H1 (cell line): ENCODE data around the gene UVRAG. TPM values are rescaled to one million over a fixed set of nuclear protein-coding genes. Genes with fewer than 3 reads are reported as not detected.

ENCODE experiments used
- CTCF ChIA-PET: fragments of 300-600 bp; sonication (Branson Sonifier 250); formaldehyde crosslinking; loops from one replicate; lab custom pipeline; 2021; ENCODE audit not compliant: partially characterized antibody; lab: Charles Lee
- POLR2A ChIA-PET: fragments of 300-600 bp; sonication (Branson Sonifier 250); formaldehyde crosslinking; loops from one replicate; lab custom pipeline; 2021; ENCODE audit warnings: inconsistent platforms; ENCODE audit not compliant: partially characterized antibody; lab: Charles Lee
- DNase-seq, 2 experiments: peaks; one replicate each; pipeline versions ENCODE4 v3.0.0 to v3.0.0-alpha.2; 2010 to 2022; ENCODE audit warnings: low spot score in 2 of 2, low read depth in 1 of 2, mixed read lengths in 1 of 2
- FAIRE-seq: peaks from 2 replicates; lab custom pipeline; 2011; peaks lifted over from hg19 to GRCh38; lab: Jason Lieb, UNC
- H2AFZ ChIP-seq: 2 replicates; pipeline ENCODE4 v1.8.1; 2012; ENCODE audit warnings: low read length, inconsistent platforms
- H2AK5ac ChIP-seq: 2 replicates; pipeline ENCODE4 v1.6.1; 2013; ENCODE audit warnings: low read depth, low read length
- H2BK120ac ChIP-seq: replicated peaks from 2 replicates; pipeline ENCODE3; 2013; ENCODE audit warnings: low read depth, low read length, inconsistent platforms
- H2BK12ac ChIP-seq: 2 replicates; pipeline ENCODE4 v1.6.1; 2013; ENCODE audit warnings: low read depth, low read length
- H2BK15ac ChIP-seq: 2 replicates; pipeline ENCODE4 v1.6.1; 2013; ENCODE audit warnings: low read length
- H2BK20ac ChIP-seq: 2 replicates; pipeline ENCODE4 v1.6.1; 2013; ENCODE audit warnings: low read length
- H2BK5ac ChIP-seq: 2 replicates; pipeline ENCODE4 v1.6.1; 2013; ENCODE audit warnings: low read depth, low read length
- H3K14ac ChIP-seq: 2 replicates; pipeline ENCODE4 v1.6.1; 2013; ENCODE audit warnings: inconsistent platforms; ENCODE audit not compliant: insufficient read length
- H3K18ac ChIP-seq: 2 replicates; pipeline ENCODE4 v1.6.1; 2013; ENCODE audit warnings: low read length; ENCODE audit errors: extremely low read depth
- H3K23ac ChIP-seq: 2 replicates; pipeline ENCODE4 v1.6.1; 2013; ENCODE audit warnings: inconsistent platforms; ENCODE audit not compliant: insufficient read length
- H3K23me2 ChIP-seq: 2 replicates; pipeline ENCODE4 v1.6.1; 2013; ENCODE audit warnings: low read depth, low read length
- H3K27ac ChIP-seq: 2 replicates; pipeline ENCODE4 v1.6.1; 2011; ENCODE audit warnings: low read depth, low read length, inconsistent platforms
- H3K27me3 ChIP-seq, 4 experiments: replicated peaks in 1 of 4; 1 replicate in 1 of 4; 2 replicates in 3 of 4; pipeline versions ENCODE4 v1.6.1 to v1.8.1; 2011 to 2013; ENCODE audit warnings: low read length in 3 of 4, mild to moderate bottlenecking in 3 of 4, inconsistent platforms in 2 of 4, mixed read lengths in 2 of 4, moderate library complexity in 1 of 4; ENCODE audit not compliant: control insufficient read depth in 3 of 4, insufficient read depth in 3 of 4; ENCODE audit errors: extremely low read depth in 1 of 4
- H3K36me3 ChIP-seq, 4 experiments: 2 replicates each; pipeline versions ENCODE4 v1.6.1 to v1.8.1; 2011 to 2013; ENCODE audit warnings: mild to moderate bottlenecking in 4 of 4, low read length in 3 of 4, moderate library complexity in 2 of 4, control low read depth in 1 of 4, inconsistent platforms in 1 of 4; ENCODE audit not compliant: insufficient read depth in 4 of 4, control insufficient read depth in 2 of 4
- H3K4ac ChIP-seq: replicated peaks from 2 replicates; pipeline ENCODE3; 2013; ENCODE audit warnings: low read length, low read depth, mixed read lengths, inconsistent platforms; ENCODE audit not compliant: insufficient read length
- H3K4me1 ChIP-seq, 4 experiments: replicated peaks in 1 of 4; 1 replicate in 1 of 4; 2 replicates in 3 of 4; pipeline versions ENCODE4 v1.6.1 to v1.8.1; 2011 to 2013; ENCODE audit warnings: low read length in 3 of 4, inconsistent platforms in 2 of 4, mixed read lengths in 1 of 4; ENCODE audit not compliant: insufficient read depth in 4 of 4, control insufficient read depth in 3 of 4
- H3K4me2 ChIP-seq, 2 experiments: 2 replicates each; pipeline versions ENCODE4 v1.6.1 to v1.8.1; 2011 to 2013; ENCODE audit warnings: low read depth in 2 of 2, low read length in 2 of 2, control low read depth in 1 of 2, inconsistent platforms in 1 of 2, mild to moderate bottlenecking in 1 of 2; ENCODE audit not compliant: insufficient read depth in 1 of 2
- H3K4me3 ChIP-seq, 4 experiments: fragments of 200-600, 300-600 bp in 1 of 4; sonication (generic), shearing (Covaris generic), sonication (Bioruptor Twin) in 1 of 4; 2 replicates each; pipeline versions ENCODE4 v1.5.1 to v1.8.1; 2011 to 2016; ENCODE audit warnings: low read length in 4 of 4, low read depth in 3 of 4, control low read depth in 2 of 4, inconsistent platforms in 2 of 4, mild to moderate bottlenecking in 2 of 4, mixed read lengths in 1 of 4, moderate library complexity in 1 of 4; ENCODE audit not compliant: insufficient read depth in 2 of 4; ENCODE audit errors: extremely low read depth in 1 of 4
- H3K56ac ChIP-seq: replicated peaks from 2 replicates; pipeline ENCODE3; 2013; ENCODE audit warnings: low read depth, mild to moderate bottlenecking, mixed read lengths, low read length, inconsistent platforms; ENCODE audit not compliant: insufficient read length
- H3K79me1 ChIP-seq: 2 replicates; pipeline ENCODE4 v1.6.1; 2013; ENCODE audit warnings: low read depth, low read length, control low read depth
- H3K79me2 ChIP-seq, 2 experiments: 2 replicates each; pipeline versions ENCODE4 v1.6.1 to v1.8.1; 2012 to 2013; ENCODE audit warnings: low read length in 2 of 2, mild to moderate bottlenecking in 2 of 2, inconsistent platforms in 1 of 2; ENCODE audit not compliant: insufficient read depth in 2 of 2, control insufficient read depth in 1 of 2
- H3K9ac ChIP-seq, 4 experiments: replicated peaks in 1 of 4; 1 replicate in 1 of 4; 2 replicates in 3 of 4; pipeline versions ENCODE4 v1.6.1 to v1.8.1; 2011 to 2013; ENCODE audit warnings: low read depth in 3 of 4, low read length in 3 of 4, control low read depth in 2 of 4, mild to moderate bottlenecking in 2 of 4, moderate library complexity in 2 of 4, inconsistent platforms in 1 of 4; ENCODE audit errors: extremely low read depth in 1 of 4
- H3K9me3 ChIP-seq, 2 experiments: 2 replicates each; pipeline versions ENCODE4 v1.6.1 to v1.8.1; 2012 to 2013; ENCODE audit warnings: mild to moderate bottlenecking in 2 of 2, moderate library complexity in 2 of 2, control low read depth in 1 of 2, inconsistent platforms in 1 of 2, low read depth in 1 of 2, low read length in 1 of 2, mixed read lengths in 1 of 2; ENCODE audit not compliant: insufficient read depth in 2 of 2
- H4K20me1 ChIP-seq, 2 experiments: replicated peaks in 1 of 2; 2 replicates each; pipeline versions ENCODE3 to v1.8.1; 2011 to 2013; ENCODE audit warnings: inconsistent platforms in 2 of 2, low read length in 2 of 2, mild to moderate bottlenecking in 1 of 2; ENCODE audit not compliant: insufficient read depth in 2 of 2, control insufficient read depth in 1 of 2
- H4K5ac ChIP-seq: 2 replicates; pipeline ENCODE4 v1.6.1; 2013; ENCODE audit warnings: low read length, low read depth, mixed read lengths, inconsistent platforms; ENCODE audit not compliant: insufficient read length
- H4K8ac ChIP-seq: 2 replicates; pipeline ENCODE4 v1.8.0; 2013; ENCODE audit warnings: mild to moderate bottlenecking, moderate library complexity, low read length, inconsistent platforms; ENCODE audit not compliant: insufficient read depth; ENCODE audit errors: extremely low read depth
- H4K91ac ChIP-seq: replicated peaks from 2 replicates; pipeline ENCODE3; 2013; ENCODE audit warnings: low read length, mixed read lengths, inconsistent platforms; ENCODE audit not compliant: insufficient read length
- CBX8 ChIP-seq: fragments of 300-800, 300-1000 bp; sonication (generic); IDR thresholded peaks from 2 replicates; pipeline ENCODE4 v1.7.1; 2016; ENCODE audit warnings: low read depth, low read length, borderline replicate concordance
- CEBPB ChIP-seq: IDR thresholded peaks from 2 replicates; pipeline ENCODE4 v1.6.1; 2012; ENCODE audit warnings: low read depth, low read length
- WGBS, 2 experiments: shearing (Covaris generic) in 1 of 2; methylation state at CpG; one replicate each; pipeline versions ENCODE4 v1.1.6 to v1.1.7; 2013 to 2015; ENCODE audit warnings: low lambda C conversion rate in 2 of 2, mixed read lengths in 2 of 2, inconsistent platforms in 1 of 2, low coverage in 1 of 2, missing lambda C conversion rate in 1 of 2; ENCODE audit not compliant: insufficient replicate concordance in 2 of 2, insufficient coverage in 1 of 2, insufficient read length in 1 of 2; ENCODE audit errors: extremely low coverage in 1 of 2, missing lambda C conversion rate in 1 of 2; 5-methylcytosine and 5-hydroxymethylcytosine counted together
- polyA plus RNA-seq, 7 experiments: library from polyadenylated mRNA; depleted of rRNA in 3 of 7; stranded (reverse) in 5 of 7; unstranded in 2 of 7; fragments of >200 nt in 5 of 7; fragments of 200-250 nt in 2 of 7; gene quantifications; 1 replicate in 5 of 7; 2 replicates in 1 of 7; 4 replicates in 1 of 7; pipeline versions ENCODE4 v1.2.1 to v1.2.3, GENCODE V29; 2011 to 2013; ENCODE audit warnings: missing spikeins in 2 of 7, mixed read lengths in 2 of 7
- total RNA-seq: library from RNA; stranded (reverse); fragmentation: NEBNext Ultra II Directional; extraction: Animal tissue kit (Norgen Biotek cat#: 25700); gene quantifications from 2 replicates; pipeline ENCODE4 v1.2.1, GENCODE V29; 2021

Gene UVRAG
- total and polyA plus RNA-seq, 2 of the 8 experiments (the other 6 are each of a cell fraction or from before 2014, with no cell fraction given), result 5.5 to 14.7 TPM

GRCh38 chr11:76161261-76161961 is 346.4 kb downstream of the UVRAG start:
- H3K79me1 ChIP-seq, result no peaks in the 10 kb centered on the region
- no peak overlapping the region for H4K8ac ChIP-seq
- H3K36me3 ChIP-seq, result no peaks in the 10 kb centered on the region
- no peak for DNase-seq
- H3K23me2 ChIP-seq, result no peaks in the 10 kb centered on the region
- H3K23ac ChIP-seq, result no peak overlapping the region
- no peak overlapping the region for H2AFZ ChIP-seq
- H2BK15ac ChIP-seq, result no peak overlapping the region
- no peak overlapping the region for H2AK5ac ChIP-seq
- no peak overlapping the region for H3K27ac ChIP-seq
- H2BK20ac ChIP-seq, result no peak overlapping the region
- no peak overlapping the region for H2BK5ac ChIP-seq
- H4K91ac ChIP-seq, result no peak overlapping the region
- no peak overlapping the region for H3K14ac ChIP-seq
- no peak overlapping the region for H3K56ac ChIP-seq
- H3K79me2 ChIP-seq, result no peaks in the 10 kb centered on the region
- FAIRE-seq, result no peak
- peaks cover 0 to 5% of the 10 kb centered on the region in 2 experiments for H4K20me1 ChIP-seq
- no peak overlapping the region for H3K4me2 ChIP-seq
- no peak overlapping the region for H2BK120ac ChIP-seq
- peaks cover 5 to 25% (median 14%) of the 10 kb centered on the region in 4 experiments for H3K27me3 ChIP-seq
- 94% methylated on average over 10 of the region's 24 CpGs; no CpG with 5 or more reads in 1 of the 2 experiments for WGBS, 2 experiments
- H3K18ac ChIP-seq, result no peak overlapping the region
- CTCF ChIA-PET, result interaction anchor here (0.9 to 4.5 kb wide), 4 partner anchors 9 to 157 kb away, joined by 3 to 25 read pairs (median 3); no protein-coding TSS in a partner anchor
- H3K9ac ChIP-seq, result no peak overlapping the region
- TF ChIP-seq CBX8 (no peak), CEBPB (no peak)
- H4K5ac ChIP-seq, result no peak overlapping the region
- POLR2A ChIA-PET, result no interaction called here
- no peaks in the 10 kb centered on the region for H3K9me3 ChIP-seq
- no peak overlapping the region for H3K4me3 ChIP-seq
- H3K4ac ChIP-seq, result no peak overlapping the region
- H2BK12ac ChIP-seq, result no peak overlapping the region
- peaks cover 0 to 2% (median under 1%) of the 10 kb centered on the region in 4 experiments; a peak in 3 of 7 replicates for H3K4me1 ChIP-seq
